ENCODE data around the gene EVI2B.
"Not testable (repeated sequence)": the region's sequence is repeated elsewhere in the genome, so short reads cannot be mapped to it uniquely, and the experiment has no call there.

EVI2B gene

DNA sequence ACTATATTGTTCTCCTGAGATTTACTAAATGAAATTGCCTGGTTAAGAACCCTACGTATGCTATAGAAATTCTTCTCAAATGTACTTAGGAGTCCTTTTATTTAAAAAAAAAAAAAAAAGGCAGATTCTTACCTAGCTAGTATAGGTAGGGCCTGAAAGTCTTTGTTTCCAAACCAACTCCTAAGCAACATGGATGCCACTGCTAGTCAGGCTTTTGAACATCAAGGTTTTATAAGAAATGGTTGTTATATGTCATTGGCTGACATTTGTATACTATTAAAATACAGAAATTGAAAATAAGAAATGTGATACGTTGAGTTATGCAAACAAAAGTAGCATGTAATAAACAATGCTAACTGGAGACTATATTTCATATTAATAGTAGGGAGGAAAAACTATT lies 6.4 kb upstream of the EVI2B start:
- DNase-seq (ENCODE audit: extremely low read depth, low read depth), result no peak
- TF ChIP-seq, protein P1, sequence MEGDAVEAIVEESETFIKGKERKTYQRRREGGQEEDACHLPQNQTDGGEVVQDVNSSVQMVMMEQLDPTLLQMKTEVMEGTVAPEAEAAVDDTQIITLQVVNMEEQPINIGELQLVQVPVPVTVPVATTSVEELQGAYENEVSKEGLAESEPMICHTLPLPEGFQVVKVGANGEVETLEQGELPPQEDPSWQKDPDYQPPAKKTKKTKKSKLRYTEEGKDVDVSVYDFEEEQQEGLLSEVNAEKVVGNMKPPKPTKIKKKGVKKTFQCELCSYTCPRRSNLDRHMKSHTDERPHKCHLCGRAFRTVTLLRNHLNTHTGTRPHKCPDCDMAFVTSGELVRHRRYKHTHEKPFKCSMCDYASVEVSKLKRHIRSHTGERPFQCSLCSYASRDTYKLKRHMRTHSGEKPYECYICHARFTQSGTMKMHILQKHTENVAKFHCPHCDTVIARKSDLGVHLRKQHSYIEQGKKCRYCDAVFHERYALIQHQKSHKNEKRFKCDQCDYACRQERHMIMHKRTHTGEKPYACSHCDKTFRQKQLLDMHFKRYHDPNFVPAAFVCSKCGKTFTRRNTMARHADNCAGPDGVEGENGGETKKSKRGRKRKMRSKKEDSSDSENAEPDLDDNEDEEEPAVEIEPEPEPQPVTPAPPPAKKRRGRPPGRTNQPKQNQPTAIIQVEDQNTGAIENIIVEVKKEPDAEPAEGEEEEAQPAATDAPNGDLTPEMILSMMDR (IDR thresholded peaks at IDR 0.05; ENCODE audit: low read depth, low read length), result no peak

DNA sequence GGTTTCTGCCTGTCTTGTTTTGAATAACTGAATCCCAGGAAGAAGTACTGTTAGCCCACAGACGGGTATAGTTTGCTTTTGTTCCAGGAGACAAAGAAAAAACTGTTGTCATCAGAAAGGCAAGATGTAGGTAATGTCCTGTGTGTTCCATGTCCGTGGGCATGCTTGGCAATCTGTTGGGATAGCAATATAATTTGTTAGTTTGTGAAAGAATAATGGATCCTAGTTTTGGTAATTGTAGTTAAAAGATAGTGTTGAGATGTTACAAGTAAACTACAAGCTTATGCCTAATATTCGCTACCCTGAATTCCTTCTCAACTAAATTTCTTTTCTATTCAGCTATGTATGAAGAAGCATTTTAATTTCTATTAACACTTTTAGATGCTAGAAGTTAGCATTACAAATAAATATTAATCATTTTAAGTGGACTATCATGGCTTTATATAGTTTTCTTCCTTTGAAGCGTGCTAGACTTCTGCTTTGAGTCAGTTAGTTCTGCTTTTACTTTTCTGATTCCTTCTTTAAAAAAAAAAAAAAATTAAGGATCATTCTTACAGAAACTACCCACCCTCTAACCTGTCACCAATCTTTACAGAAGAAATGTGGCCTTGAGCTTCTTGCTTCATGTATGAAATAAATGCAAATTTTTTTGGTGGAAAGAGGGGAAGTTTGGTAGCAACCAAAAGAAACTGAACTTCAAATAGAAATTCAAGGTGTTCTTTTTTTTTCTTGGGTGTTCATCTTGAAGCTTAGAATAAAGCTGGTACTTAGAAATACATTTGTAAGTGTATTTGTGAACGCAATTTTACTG lies 5.2 kb upstream of the EVI2B start:
- no peak for DNase-seq (ENCODE audit: extremely low read depth, low read depth)
- TF ChIP-seq, protein P1 (IDR thresholded peaks at IDR 0.05; ENCODE audit: low read depth, low read length), result no peak

DNA sequence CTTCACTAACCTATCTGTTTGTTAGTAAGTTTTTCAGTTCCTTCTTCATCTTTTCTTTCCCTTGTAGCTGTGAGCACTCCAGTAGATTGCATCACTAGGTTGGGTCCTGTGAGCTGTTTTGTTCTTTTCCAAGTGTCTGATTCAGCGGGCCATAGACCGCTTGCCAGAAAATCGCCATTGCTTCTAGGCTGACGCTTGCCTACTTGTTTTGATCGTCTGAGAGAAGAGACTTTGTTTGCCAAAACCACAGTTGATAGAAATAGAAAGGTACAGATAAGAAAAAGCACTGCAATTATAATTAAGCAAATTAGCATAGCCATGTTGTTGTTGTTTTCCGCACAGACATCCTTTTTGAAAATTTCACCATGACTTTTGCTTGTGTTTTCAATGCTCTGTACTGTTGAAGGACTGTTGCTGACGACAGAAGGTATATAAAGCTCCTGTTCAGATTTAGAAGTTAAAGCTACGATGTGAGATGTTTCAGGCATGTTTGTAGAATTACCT lies 4.5 kb upstream of the EVI2B start:
- TF ChIP-seq, protein P1 (IDR thresholded peaks at IDR 0.05; ENCODE audit: low read depth, low read length), result no peak
- DNase-seq (ENCODE audit: extremely low read depth, low read depth), result peak; percentile 38

DNA sequence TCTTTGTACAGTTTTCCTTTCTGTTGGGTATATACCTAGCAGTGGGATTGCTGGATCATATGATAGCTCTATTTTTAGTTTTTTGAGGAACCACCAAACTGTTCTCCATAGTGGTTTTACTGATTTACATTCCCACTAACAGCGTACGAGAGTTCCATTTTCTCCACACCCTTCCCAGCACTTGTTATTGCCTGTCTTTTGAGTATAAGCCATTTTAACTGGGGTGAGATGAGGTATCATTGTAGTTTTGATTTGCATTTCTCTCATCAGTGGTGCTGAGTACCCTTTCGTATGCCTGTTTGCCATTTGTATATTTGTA lies 887 bp upstream of the EVI2B start:
- no peak for DNase-seq (ENCODE audit: extremely low read depth, low read depth)
- TF ChIP-seq, protein P1 (IDR thresholded peaks at IDR 0.05; ENCODE audit: low read depth, low read length), result no peak

DNA sequence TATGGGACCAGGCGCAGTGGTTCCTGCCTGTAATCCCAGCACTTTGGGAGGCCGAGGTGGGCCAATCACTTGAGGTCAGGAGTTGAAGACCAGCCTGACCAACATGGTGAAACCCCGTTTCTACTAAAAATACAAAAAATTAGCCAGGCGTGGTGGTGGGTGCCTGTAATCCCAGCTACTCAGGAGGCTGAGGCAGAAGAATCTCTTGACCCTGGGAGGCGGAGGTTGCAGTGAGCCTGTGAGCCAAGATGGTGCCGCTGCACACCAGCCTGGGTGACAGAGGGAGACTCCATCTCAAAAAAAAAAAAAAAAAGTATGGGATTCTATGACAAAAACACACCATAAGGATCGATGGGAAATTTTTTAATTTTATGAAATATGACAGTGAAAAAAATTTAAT lies 1.6 kb downstream of the EVI2B start:
- not testable (repeated sequence) for DNase-seq (ENCODE audit: extremely low read depth, low read depth)

DNA sequence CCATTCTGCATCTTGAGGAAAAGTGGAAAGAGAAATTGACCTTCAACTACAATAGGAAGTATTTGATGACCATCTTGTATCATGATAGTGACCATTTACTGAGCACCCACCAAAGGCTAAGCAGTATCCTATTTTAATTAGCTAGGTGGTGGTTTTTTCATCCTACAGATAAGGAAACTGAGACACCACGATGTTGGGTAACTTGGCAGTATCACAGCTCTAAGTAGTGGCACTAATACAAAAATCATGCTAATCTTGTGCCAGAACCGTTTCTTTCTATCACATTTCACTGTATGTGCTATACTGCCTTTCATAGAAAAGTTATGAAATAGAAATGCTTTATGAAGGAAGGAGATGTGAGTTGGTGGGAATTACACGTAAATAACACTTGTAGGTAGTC lies 2.3 kb downstream of the EVI2B start:
- TF ChIP-seq, protein P1 (IDR thresholded peaks at IDR 0.05; ENCODE audit: low read depth, low read length), result no peak
- DNase-seq (ENCODE audit: extremely low read depth, low read depth), result no peak

DNA sequence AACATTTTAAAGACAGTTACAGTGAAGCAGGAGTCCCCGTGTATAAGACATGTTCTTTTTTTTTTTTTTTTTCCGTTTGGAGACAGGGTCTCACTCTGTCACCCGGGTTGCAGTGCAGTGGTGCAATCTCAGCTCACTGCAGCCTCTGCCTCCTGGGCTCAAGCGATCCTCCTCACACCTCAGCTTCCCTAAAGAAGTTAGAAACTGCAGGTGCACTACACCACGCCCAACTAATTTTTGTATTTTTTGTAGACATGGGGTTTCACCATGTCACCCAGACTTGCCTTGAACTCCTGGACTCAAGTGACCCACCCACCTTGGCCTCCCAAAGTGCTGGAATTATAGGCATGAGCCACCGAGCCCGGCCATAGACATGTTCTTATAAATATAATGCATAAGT lies 3.0 kb downstream of the EVI2B start:
- DNase-seq (ENCODE audit: extremely low read depth, low read depth), result no peak
- TF ChIP-seq, protein P1 (IDR thresholded peaks at IDR 0.05; ENCODE audit: low read depth, low read length), result no peak

GRCh38 chr17:31310260-31310659 lies 3.6 kb downstream of the EVI2B start:
- no peak for DNase-seq (ENCODE audit: extremely low read depth, low read depth)
- TF ChIP-seq, protein P1 (IDR thresholded peaks at IDR 0.05; ENCODE audit: low read depth, low read length), result no peak

Data from AG09319 (cell line).